HG02870 (cell line): ENCODE data around the gene CLDN6.

Experiments
- ATAC-seq: cut with Tn5 transposase; IDR thresholded peaks from one replicate; pipeline ENCODE4 v1.9.1; 2021; ENCODE audit warnings: mild to moderate bottlenecking, moderate library complexity; ENCODE audit not compliant: unreplicated experiment

The CLDN6 gene

GRCh38 chr16:3015865-3016521, 2.0 kb downstream of the CLDN6 start:
- ATAC-seq = no peak

DNA sequence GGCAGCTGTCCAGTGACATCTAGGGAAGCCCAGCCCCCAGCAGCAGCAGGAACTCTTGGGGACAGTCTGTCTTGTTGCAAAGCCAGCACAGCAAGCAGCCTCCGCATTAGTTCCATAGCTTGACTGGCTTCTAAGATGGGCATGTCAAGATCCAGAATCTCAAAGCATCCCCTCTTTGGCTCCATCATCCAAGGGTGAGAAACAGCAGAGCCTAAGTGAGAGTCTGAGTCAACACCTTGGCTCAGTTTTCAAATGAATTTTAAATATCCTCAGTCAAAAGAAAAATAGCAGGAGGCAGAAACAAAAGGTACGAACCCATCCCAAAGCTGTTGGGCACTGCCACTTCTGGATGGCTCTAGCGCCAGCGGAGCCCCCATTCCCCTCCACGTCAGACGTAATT, 3.0 kb downstream of the CLDN6 start:
- no peak for ATAC-seq

DNA sequence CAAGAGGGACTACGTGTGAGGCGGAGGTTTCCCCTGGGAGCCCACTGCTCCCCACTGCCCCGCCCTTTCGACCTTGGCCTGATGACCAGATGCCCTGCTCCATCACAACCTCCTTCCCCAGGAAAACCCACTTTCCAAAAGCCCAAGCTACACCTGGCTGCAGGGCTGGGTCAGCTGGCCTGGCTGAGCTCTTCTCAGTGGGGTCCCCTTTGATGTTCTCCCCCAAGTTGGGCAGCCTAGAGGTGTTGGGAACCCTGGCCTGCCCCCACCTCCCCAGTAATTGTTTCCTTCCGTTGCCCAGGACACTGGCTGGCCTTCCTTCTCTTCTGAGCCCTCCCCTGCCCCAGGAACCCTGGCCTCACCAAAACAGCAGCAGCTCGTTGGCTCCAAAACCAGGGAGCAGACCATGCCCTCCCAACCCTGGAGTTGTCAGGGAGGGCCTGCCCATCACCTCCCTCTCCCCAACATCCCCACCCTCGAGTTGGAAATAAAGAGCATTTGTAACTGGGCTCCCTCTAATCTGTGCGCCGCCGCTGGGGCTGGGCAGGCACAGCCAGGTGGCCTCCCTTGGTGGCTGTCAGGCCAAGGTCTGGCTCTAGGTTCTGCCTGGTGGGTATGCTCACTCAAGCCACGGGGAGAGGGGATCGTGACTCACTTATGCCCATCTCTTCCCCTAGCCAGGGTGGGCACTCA, 3.8 kb downstream of the CLDN6 start:
- no peak for ATAC-seq

DNA sequence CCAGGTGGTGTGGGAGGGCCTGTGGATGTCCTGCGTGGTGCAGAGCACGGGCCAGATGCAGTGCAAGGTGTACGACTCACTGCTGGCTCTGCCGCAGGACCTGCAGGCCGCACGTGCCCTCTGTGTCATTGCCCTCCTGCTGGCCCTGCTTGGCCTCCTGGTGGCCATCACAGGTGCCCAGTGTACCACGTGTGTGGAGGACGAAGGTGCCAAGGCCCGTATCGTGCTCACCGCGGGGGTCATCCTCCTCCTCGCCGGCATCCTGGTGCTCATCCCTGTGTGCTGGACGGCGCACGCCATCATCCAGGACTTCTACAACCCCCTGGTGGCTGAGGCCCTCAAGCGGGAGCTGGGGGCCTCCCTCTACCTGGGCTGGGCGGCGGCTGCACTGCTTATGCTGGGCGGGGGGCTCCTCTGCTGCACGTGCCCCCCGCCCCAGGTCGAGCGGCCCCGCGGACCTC, 4.5 kb downstream of the CLDN6 start:
- ATAC-seq = no peak

GRCh38 chr16:3012828-3013420, 5.1 kb downstream of the CLDN6 start, which contains the start of gene CLDN9:
CLDN9 (plus strand) TSS chr16:3012923; CDS start chr16:3013363, 440 bp downstream.
- ATAC-seq = no peak

DNA sequence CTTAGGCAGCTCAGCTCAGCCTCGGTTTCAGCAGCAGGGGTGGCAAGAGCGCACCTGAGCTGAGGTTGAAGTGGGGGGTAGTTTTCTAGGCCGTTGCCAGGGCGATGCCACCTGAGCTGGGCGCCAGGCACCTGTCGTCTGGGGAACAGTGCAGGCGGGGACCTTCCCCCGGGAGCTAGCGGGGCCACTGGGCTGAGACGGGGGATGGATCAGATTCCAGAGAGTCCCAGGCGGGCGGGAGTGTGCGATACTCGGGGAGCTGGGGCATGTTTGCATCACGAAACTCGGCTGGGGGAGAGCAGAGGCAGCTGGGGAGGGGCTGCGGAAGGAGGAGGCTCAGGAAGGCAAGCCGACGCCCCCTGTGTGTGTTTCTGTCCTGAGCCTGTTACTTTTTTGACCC, 5.7 kb downstream of the CLDN6 start:
- ATAC-seq = no peak

DNA sequence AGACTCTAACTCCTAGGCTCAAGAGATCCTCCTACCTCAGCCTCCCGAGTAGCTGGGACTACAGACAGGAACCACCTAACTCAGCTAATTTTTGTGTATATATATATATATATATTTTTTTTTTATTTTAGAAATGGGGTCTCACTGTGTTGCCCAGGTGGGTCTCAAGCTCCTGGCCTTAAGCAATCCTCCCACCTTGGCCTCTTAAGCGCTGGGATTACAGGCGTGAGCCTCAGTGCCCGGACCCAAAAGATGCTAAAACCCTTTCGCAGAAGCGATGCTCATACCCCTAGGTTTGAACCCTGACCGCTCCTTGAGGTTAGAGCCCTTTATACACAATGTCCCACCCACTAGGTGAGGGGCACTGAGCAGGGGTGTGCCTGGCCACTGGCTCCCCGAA, 7.5 kb downstream of the CLDN6 start:
- no peak for ATAC-seq

DNA sequence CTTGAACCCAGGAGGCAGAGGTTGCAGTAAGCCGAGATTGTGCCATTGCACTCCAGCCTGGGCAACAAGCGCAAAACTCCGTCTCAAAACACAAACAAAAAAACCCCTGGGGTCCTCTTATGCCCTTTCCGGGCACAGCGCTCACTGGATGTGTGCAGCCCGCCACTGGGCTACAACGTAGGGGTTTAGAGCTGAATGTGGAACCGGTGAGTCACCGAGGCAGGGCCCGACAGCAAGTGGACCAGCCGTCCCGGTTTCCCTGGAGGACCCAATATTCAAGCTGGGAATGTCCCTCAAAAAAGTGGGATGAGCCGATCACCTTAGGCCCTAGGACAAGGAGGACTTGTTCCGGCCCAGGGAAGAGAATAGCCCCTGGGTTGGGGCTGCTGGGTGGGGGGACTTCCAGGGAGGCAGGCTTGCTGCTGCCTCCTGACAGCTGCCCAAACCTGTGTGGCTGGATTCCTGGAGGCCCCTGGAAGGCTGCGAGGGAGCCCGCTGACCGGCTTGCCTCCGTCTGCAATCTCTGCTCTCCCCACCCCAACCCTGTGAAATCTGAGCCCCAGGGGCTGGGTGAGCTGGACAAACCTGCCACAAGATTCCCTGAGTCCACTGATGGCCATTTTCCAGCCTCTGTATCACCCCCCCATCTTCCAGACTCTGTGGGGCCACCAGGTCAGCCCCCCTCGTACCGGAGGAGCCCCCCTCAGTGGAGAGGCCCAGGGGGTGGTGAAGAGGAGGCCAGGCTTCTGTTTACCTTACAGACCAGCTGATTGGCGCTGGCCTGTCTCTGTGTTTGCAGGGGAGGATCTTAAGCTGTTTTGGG, 8.2 kb downstream of the CLDN6 start:
- ATAC-seq = no peak

- ATAC-seq = no peak
Observed at GRCh38 chr16:3008690-3009037, 9.3 kb downstream of the CLDN6 start.

GRCh38 chr16:3007957-3008689, 9.9 kb downstream of the CLDN6 start:
- ATAC-seq = no peak

DNA sequence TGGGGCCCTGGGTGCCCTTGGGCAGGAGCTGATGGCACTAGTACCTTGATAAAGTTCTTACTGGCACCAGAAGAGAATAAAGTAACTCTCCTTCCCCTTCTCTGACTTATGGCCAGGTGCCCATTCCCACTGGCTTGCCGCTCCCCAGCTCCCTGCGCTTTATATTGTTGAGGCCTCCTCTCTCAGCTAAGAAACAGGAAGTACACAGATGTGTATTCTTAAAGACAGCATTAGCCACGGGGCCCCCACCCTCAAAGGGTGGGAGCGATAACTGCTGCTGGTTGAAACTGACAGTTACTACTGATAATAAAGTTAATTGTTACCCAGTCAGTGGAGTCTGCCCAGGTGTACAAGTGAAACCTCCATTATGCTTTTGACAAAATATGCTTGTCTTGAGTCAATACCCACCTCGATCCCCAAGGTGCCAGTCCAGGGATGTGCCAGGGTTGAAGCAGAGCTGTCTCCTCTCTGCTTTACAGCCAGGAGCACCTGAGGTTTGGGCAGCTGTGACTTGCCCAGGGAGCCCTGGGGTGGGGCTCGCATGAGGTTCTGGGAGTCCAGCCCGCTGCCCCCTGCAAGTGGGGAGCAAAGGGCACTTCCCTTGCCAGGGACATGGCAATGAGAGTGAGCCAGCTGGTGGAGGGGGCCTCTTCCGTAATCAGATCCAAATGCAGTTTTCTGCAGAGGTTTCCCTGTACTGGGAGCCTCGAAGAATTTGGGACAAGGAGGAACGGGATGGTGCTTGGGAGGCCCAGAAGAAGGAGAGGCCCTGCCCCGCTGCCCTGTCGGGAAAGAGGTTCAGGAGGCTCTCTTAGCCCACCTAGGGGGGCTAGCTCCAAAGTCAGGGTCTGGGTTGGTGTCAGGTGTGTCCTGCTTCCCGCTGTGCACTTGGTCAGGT, 10.7 kb downstream of the CLDN6 start:
- ATAC-seq = no peak

DNA sequence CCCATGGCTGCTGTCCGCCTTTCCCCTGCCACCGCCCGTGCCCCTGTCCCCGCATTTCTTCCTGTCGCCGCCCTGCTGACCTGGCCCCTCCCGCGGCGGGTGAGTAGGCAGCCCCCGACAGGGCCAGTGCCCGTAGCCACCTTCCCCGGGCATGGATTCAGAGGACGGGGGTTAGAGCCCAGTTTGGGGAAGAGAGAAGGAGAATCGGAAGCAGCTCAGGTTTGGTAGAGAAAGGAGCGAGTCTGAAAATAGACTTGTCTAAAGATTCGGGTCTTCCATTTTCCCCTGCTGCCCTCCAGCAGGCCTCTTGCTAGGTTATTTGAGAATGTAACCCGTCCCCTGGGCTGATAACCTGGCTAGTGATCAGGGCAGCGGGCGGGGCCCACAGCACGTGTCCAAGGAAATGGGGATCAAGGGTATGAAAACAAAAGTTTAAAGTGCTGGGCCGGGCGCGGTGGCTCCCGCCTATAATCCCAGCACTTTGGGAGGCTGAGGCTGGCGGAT, 13.2 kb downstream of the CLDN6 start:
- no peak for ATAC-seq

- ATAC-seq = no peak
Observed at GRCh38 chr16:3004319-3004718, 13.7 kb downstream of the CLDN6 start.

- ATAC-seq = peak; percentile 99
Observed at GRCh38 chr16:3003582-3004270, 14.3 kb downstream of the CLDN6 start.

GRCh38 chr16:3001316-3001715, 16.7 kb downstream of the CLDN6 start:
- ATAC-seq = no peak

GRCh38 chr16:3000540-3000939, 17.4 kb downstream of the CLDN6 start:
- ATAC-seq = no peak

- no peak for ATAC-seq
Observed at GRCh38 chr16:2999929-3000328, 18.1 kb downstream of the CLDN6 start.

GRCh38 chr16:2996298-2996697, 21.7 kb downstream of the CLDN6 start:
- ATAC-seq = no peak
